Astrocyte of the hippocampus (primary cell): Measurements from ENCODE around the gene CD58.

Experiments
- DNase-seq: peaks from one replicate; pipeline ENCODE4 v3.0.0; 2011; ENCODE audit warnings: low read depth, low spot score

CD58 gene

DNA sequence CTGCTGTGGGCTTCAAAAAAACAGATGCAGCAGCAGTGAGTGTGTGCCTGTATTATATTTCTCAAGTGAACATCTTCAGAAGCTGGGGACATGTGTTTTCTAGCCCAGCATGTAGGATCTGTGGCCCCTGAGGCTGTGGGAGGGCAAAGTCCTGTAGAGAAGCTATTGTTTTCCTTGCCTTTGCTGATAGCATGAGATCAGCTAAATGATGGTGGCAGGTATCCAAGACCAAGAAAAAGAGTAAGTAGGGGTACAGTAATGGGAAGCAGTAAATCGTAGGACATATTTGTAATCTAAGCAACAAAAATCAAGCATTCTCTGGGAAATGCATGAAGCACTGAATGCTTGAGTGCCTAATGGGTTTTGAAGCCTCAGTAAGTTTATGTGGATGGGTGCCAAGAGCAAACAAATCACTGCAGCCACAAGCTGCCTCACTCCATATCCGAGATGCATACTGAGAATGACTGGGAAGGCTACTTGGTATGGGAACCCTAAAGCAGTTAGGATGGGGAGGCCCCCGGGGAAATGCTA, 98.3 kb downstream of the CD58 start:
- DNase-seq = peak; percentile 79

DNA sequence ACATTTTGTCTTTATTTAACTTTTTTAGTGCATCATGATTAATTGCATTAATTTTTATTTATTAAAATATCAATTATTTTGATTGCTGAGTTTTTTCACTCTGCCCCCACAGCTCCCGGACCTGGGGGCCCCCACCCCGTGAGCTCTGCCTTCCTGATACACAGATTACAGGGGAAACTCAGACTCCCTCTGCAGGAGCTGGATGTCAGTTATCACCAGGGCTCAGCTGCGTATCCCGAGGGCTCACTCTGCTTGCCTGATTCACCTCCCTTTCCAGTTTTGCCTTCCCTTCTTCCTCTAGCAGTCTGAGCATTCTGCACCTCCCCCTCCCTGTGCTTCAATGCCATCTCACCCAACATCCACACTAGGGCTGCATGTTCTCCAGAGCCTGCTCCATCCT, 99.6 kb downstream of the CD58 start:
- DNase-seq = no peak

GRCh38 chr1:116470671-116471070, 100.2 kb downstream of the CD58 start:
- no peak for DNase-seq

DNA sequence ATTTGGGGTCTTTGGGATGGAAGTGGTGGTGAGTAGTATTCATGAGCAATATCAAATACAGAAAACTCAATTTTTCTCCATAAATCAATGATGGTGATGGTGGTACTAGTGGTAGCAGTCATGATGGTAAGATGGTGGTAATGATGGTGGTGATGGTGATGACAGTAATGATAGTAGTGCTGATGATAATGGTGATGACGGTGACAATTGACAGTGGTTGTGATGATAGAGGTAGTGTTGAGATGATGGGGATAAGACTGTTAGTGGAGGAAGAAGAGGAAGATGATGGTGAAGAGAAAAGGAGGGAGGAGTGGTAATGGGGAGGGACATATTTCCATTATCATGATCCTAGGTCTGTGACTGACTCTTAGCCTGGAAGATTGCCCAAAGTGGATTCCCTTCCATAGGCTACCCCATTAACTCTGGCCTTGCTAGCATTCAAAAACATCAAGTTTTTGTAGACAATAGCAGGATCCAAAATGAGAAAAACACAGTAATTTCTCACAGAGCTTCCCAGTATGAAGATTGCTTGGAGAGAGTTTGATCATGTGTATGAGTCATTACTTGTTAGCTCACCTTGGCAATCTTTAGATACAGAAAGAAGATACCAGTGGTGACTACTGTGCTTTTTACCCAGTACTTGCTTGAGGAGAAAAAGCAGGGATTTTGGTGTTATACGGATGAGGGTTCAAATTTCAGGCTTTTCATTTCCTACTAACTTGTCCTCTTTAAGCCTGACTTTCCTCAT, 103.8 kb downstream of the CD58 start:
- DNase-seq = no peak

DNA sequence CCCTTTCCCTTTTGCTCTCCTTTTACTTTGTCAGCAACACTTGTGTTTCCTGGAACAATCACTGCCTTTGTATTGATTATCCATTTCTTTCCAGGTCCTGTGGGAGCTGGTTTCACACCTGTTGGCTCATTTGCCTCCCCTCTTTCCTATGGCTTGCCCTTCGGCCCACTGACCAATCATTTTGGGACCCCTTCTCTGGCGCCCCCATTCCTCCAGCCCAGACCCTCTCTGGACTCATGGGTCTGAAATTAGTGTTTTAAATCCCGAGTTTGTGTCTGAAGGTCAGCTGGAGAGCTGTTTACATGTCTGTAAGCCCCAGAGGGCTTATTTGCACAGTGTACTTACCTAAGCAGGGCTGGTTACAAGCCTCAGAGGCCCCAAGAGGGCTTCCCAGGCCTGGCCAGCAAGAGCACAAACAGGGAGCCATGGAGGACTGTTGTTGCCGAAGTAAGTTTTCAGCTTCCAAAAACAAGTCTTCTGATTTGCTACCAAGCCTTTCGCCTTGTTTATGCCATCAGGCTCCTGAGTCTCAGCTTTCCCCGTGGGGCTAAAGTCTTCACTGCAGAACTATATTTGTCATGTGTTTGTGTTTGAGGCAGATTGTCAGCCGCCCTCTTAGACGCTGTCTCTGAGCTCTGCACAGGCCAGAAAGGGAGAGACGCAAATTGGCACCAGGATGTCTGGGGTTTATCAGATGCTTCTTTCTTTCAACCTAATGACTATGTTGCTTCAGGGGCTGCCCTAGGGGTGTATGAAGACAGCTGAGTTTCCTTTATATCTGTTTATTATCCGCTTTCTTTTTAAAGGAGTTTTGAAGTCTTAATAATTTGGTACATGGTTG, 104.8 kb downstream of the CD58 start:
- no peak for DNase-seq

- no peak for DNase-seq
Measured at GRCh38 chr1:116465477-116465844, 105.4 kb downstream of the CD58 start.
